C4-2B (cell line): ENCODE data around the gene TEX2.

Experiments
- CTCF ChIP-seq: fragments of 450-650 bp; conservative IDR thresholded peaks from 2 replicates; pipeline ENCODE4 v1.5.1; 2017; ENCODE audit warnings: mild to moderate bottlenecking
- ZFX ChIP-seq: fragments of 450-650 bp; IDR thresholded peaks from 2 replicates; pipeline ENCODE4 v1.6.1; 2017

GRCh38 chr17:64216000-64216337, 47.1 kb downstream of the TEX2 start:
- TF ChIP-seq CTCF (no peak), ZFX (no peak)
